DND-41 (cell line): ENCODE results near the gene PRTN3.

Source experiments
- CTCF ChIP-seq: IDR thresholded peaks from 2 replicates; pipeline ENCODE4 v1.5.1; 2012; ENCODE audit warnings: borderline replicate concordance, low read length, moderate library complexity, mild to moderate bottlenecking; ENCODE audit not compliant: poor library complexity, severe bottlenecking; ENCODE audit errors: extremely low read depth
- EZH2 ChIP-seq: IDR thresholded peaks from 3 replicates; pipeline ENCODE4 v1.6.1; 2012; ENCODE audit warnings: borderline replicate concordance, low read depth, mild to moderate bottlenecking, moderate library complexity, low read length, inconsistent platforms; ENCODE audit not compliant: severe bottlenecking

DNA sequence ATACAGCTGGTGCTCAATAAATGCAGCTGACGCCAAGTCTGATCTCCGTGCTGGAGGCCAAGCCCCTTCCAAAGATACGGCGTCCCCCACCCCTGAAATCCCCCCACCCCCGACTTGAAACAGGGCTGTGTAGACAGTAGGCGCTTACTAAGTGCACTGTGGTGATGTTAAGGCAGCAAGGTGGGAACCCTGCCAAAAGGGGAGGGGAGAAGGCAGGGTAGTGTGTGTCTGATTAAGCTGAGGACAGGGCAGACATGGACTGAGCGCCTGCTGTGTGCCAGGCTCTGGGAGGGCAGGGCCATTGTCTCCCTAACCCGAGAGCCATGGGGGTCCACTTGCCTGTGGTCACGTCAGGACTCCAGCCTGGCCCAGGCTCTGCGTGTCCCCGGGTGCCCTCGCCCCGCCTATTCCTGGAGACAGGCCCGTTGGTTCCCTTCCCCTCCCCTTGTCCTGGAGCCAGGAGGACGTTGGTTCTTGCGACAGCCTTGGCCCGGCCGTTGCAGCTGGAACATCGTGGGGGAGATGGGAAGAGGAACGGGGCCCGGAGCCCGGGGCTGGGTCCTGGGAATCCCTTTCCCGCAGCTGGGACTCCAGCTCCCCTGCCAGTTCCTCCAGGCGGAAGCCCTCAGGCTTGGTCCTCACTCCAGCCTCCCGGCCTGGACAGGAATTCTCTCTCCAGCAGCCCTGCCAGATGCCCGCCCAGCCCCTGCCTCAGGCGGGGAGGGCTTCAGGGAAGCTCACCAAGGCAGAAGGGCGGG, 9.6 kb downstream of the PRTN3 start:
- TF ChIP-seq CTCF (no peak), EZH2 (no peak)
